Mesangial cell (primary cell): ENCODE measurements around the gene CDIP1. TPM values are rescaled to one million over a fixed set of nuclear protein-coding genes. Genes with fewer than 3 reads are reported as not detected.

Experiments
- total RNA-seq: library from RNA; depleted of rRNA; stranded (reverse); fragments of >200 nt; gene quantifications from 2 replicates; pipeline ENCODE4 v1.2.3, GENCODE V29; 2015

CDIP1 gene
- 18.6 and 19.9 TPM in 2 replicates for total RNA-seq

DNA sequence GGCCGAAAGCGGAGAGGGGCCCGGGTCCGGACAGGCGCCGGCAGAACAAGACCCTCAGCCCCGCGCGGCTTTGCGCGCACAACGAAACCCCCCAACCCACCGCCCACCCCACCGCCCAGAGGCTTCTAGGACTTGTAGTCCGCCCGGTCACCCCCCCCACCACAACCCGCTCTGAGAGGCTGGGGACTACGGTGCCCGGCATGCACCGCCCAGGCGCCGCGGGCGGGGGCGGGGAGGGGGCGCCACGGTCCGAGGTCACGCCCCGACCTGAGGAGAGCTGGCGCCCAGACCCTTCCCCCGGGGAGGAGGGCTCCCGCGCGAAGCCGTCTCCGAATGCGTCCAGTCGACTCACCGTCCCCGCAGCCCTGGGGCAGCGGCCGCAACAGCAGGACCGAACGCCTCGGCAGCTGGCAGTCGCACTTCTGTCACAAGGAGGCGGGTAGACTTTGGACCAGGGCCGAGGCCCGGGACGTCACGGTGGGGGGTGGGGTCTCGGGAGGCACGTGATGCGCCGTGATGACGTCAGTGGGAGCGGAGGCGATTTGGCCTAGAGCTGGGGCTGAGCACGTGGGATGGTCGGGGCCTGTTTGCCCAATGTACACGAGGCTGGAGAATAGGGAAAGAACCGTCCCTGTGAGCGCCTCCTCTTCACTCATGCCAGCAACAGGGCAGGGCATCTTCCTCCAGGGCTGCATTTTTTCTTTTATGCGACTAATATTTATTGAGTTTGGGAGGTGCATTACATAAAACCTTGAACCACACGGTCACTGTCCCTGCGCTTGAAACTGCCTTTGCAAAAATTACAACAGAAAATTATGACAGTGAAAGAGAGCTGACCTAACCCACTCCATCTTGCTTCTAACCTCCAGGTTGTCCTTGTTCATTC lies at the start of gene CDIP1:
Gene CDIP1 (minus strand): TSS at position 424 of the 886 bp plus-strand sequence. CDS start 24,643 bp downstream, outside the sequence.

DNA sequence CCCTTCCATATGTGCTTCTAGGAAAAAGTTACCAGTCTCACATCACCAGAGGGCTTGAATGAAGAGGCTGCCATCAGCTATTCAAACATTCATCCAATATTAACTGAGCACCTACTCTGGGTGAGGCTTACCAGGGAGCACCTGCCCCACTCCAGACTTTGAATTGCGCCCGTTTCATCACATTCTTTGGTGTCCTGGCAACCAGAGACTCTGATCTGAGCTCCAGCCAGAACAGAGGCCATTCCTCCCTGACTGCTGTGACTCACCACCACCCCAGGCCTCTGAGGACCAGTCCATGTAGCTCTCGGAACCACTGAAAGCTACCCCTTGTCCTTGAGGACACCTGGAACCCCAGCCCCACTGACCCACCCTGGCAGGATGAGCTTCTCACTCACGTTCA lies 17.5 kb upstream of the CDIP1 start, which contains the start of gene C16orf96:
Gene C16orf96 (plus strand): TSS at position 229 of the 400 bp plus-strand sequence. CDS start 150 bp downstream, at position 379.

DNA sequence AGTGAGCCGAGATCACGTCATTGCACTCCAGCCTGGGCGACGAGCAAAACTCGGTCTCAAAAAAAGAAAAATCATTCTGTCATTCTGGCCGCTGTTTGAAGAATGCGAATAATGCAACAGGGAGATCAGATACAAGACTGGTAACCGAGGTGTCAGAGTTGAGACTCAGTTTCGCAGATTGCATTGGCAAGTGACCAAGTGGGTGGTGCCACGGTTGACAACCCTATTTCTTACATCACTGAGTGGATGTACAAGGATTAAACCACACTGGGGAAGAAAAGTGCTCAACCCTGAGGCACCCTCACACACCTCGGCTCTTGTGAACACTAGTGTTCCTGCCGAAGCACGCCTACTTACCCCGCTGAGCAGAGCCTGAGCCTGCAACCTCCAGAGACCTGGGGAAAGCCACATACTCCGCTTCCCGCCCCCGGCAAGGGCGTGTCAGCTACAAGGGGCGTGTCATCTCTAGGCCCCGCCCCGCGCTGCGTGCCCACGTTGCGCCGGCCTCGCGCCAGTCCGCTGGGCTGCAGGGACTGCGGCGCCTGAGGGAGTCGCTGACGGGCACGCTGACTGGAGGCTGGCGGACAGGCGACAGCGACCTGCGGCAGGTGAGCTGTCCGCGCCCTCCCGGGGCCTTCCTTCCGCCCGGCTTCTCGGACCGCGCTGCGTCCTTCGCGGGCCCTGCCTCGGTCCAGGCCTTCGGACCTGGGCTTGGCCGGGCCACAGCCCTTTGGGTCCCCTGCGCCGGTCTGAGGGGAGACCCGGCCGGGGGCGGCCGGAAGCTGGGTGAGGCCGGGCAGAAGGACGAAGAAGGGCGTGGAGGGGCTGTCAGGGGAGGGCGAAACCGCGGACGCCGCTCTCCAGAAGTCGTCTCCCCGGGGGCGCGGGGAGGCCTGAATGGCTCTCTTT lies 62.4 kb downstream of the CDIP1 start, which contains the start of gene HMOX2:
Gene HMOX2 (plus strand): TSS at position 519 of the 909 bp plus-strand sequence. CDS start 29,127 bp downstream, outside the sequence.

DNA sequence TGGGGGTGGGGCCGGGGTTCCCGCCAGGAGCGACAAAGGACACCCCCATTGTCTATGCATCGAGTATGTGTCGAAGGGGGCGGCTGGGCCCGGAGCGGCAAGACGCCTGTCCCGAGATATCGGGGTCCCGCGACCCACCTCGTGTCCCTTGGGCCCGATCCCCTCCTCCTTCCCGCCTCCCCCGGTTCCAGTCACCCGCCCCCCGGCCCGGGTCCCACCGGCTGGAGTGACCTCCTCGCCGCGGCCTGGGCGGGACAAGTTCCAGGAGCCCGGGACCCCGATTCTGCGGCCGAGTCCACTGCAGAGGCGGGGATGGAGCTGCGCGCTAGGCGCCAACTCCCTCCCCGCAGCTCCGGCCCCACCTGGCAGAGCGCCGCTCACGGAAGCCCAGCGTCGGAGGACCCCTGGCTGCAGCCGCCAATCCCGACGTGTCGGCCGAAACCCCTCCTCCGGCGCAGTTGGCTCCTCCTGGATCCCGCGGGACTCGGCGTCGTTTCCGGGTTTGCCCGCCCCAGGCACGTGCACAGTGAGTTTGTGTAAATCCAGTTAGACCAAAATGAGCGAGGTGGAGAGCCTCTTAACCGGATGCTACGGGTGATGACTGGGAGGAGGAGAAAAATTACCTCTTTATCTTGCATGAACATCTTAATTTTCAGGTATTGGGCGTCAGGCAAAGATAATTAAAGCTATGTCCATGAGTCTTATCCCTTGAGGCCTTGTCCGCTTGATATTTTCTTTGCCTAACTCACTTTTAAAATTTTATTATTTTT lies 64.2 kb downstream of the CDIP1 start, which contains the start of gene NMRAL1:
Gene NMRAL1 (minus strand): TSS at position 434 of the 770 bp plus-strand sequence. CDS start 493 bp downstream, outside the sequence.

Other genes with a start within 250 kb of the CDIP1 start
- 10.1 and 73.4 TPM in 2 replicates for gene GLIS2, start 222.7 kb downstream of the CDIP1 start, total RNA-seq
- 41.7 and 73.7 TPM in 2 replicates for gene PAM16, start 187.5 kb downstream of the CDIP1 start, total RNA-seq
- 43.0 and 160 TPM in 2 replicates for gene VASN, start 166.9 kb downstream of the CDIP1 start, total RNA-seq
- 26.4 and 38.0 TPM in 2 replicates for gene CORO7, start 122.2 kb downstream of the CDIP1 start, total RNA-seq
- 38.8 and 63.2 TPM in 2 replicates for gene DNAJA3, start 112.9 kb downstream of the CDIP1 start, total RNA-seq
- gene NMRAL1, start 64.1 kb downstream of the CDIP1 start, total RNA-seq = 55.3 and 96.1 TPM in 2 replicates
- gene HMOX2, start 62.4 kb downstream of the CDIP1 start, total RNA-seq = 50.3 and 62.6 TPM in 2 replicates
- gene C16orf96, start 17.6 kb upstream of the CDIP1 start, total RNA-seq = under 0.01 and 0.13 TPM in 2 replicates
- 13.5 and 17.5 TPM in 2 replicates for gene UBALD1, start 76.1 kb upstream of the CDIP1 start, total RNA-seq
- 52.8 and 60.6 TPM in 2 replicates for gene MGRN1, start 86.1 kb upstream of the CDIP1 start, total RNA-seq
- 36.3 and 54.4 TPM in 2 replicates for gene NUDT16L1, start 154.8 kb upstream of the CDIP1 start, total RNA-seq
- gene ANKS3, start 195.5 kb upstream of the CDIP1 start, total RNA-seq = 18.6 and 27.8 TPM in 2 replicates
- 0.63 and 0.81 TPM in 2 replicates for gene DNAAF8, start 195.8 kb upstream of the CDIP1 start, total RNA-seq
- gene ZNF500, start 228.4 kb upstream of the CDIP1 start, total RNA-seq = 8.8 and 15.7 TPM in 2 replicates
- not detected in 2 replicates for gene SEPTIN12, start 249.6 kb upstream of the CDIP1 start, total RNA-seq